ENCODE results near the gene ZNF592. TPM values are rescaled to one million over a fixed set of nuclear protein-coding genes. Genes with fewer than 3 reads are reported as not detected.

Gene ZNF592
- total RNA-seq, 6 donors from 2014 or later: 22.5 to 35.2 (median 26.7) TPM

DNA sequence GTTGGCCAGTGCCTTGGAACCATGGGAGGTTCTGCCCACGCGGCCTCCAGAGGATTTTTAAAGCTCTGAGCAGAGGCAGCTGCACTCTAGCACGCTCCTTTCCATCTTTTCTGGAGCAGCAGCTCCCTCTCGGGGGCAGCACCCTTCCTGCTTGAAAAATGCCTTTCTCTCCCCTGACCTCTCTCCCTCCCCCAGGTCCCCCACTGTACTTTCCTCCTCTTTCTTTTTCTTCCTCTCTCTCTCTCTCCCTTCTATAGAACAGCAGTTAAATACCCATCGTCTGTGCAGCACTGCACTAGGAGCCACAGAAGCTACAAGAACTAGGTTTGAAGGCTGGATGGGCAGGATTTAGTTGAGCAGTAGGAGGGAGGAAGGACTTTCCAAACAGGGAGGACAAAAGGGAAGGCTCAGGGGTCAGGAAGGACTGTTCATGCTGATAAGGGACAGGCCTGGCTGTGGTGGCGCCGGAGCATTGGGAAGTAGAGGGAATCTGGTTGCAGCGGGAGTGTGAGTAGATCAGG is 73.2 kb downstream of the ZNF592 start:
- 49 to 51% methylated on average over 8 of the region's 8 CpGs for WGBS, 2 donors

DNA sequence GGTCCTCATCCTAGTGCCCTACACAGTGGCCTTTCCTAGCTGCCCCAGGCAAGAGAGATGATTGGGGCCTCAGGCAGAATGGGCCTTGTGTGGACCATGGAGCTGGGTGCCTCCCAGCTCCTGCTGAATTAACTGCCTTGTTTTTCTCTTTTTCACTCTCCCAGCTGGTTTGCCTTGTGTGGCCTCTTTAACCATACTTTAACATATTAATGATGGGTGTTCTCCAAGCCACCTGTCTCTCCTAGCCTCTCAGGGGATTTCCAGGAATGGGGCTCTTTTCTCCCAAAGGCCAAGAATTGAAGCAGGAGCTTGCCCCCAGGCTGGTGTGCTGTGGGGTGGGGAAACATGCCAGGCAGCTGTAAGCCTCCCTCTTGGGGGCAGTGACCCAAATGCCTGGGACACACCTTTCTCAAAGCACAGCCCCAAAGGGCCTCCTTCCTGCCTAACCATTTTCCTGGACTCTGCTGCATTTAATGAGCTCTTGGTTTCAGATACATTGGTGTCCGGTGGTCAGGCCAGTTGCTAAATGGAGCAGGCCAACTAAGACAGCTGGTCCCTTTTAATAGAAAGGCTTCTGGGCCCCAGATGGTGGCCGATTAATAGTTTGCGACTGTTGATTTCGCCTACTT is 74.4 kb downstream of the ZNF592 start:
- Histone ChIP-seq H3K27me3 (no peaks in the 10 kb centered on the region), H3K27ac (peak overlapping the region in 3 of 4 donors; percentile 38 to 60 (median 39)), H3K4me3 (no peak overlapping the region), H3K4me1 (peaks cover 25 to 53% (median 30%) of the 10 kb centered on the region in 4 donors), H3K36me3 (no peaks in the 10 kb centered on the region), H3K9me3 (no peaks in the 10 kb centered on the region)
- ATAC-seq (ENCODE audit: low FRiP score in 2 of 2) (no peak), DNase-seq (no peak)
- 81% methylated on average over 4 of the region's 4 CpGs for WGBS, 2 donors
- no peak for TF ChIP-seq POLR2AphosphoS5 (IDR thresholded peaks at IDR 0.05)
- no peak for TF ChIP-seq POLR2A (IDR thresholded peaks at IDR 0.05)
- no peak for TF ChIP-seq EP300 (IDR thresholded peaks at IDR 0.05)
- no peak for TF ChIP-seq CTCF (IDR thresholded peaks at IDR 0.05)

More for the DNA sequence above, 73.2 kb downstream of the ZNF592 start:
- DNase-seq (no peak), ATAC-seq (ENCODE audit: low FRiP score in 2 of 2) (no peak)
- peak in 2 of 6 experiments; percentile 8 to 10 for TF ChIP-seq CTCF (IDR thresholded peaks at IDR 0.05)
- peak in 1 of 2 donors; percentile 29 for TF ChIP-seq POLR2AphosphoS5 (IDR thresholded peaks at IDR 0.05)
- no peak for TF ChIP-seq EP300 (IDR thresholded peaks at IDR 0.05)
- TF ChIP-seq POLR2A (IDR thresholded peaks at IDR 0.05): no peak
- Histone ChIP-seq H3K27me3 (no peaks in the 10 kb centered on the region), H3K9me3 (no peaks in the 10 kb centered on the region), H3K27ac (peak overlapping the region in 3 of 4 donors; percentile 38 to 60 (median 39)), H3K4me3 (no peak overlapping the region), H3K4me1 (peaks cover 37 to 65% (median 40%) of the 10 kb centered on the region in 4 donors), H3K36me3 (no peaks in the 10 kb centered on the region)

GRCh38 chr15:84823282-84823878 is 75.0 kb downstream of the ZNF592 start:
- peaks cover 19 to 50% (median 24%) of the 10 kb centered on the region in 4 donors for H3K4me1 ChIP-seq
- H3K27ac ChIP-seq: peak overlapping the region in 1 of 4 donors; percentile 38
- ATAC-seq (ENCODE audit: low FRiP score in 2 of 2) (no peak), DNase-seq (no peak)
- no peaks in the 10 kb centered on the region for H3K27me3 ChIP-seq
- H3K9me3 ChIP-seq: no peaks in the 10 kb centered on the region
- no peak for TF ChIP-seq CTCF (IDR thresholded peaks at IDR 0.05)
- TF ChIP-seq EP300 (IDR thresholded peaks at IDR 0.05): no peak
- TF ChIP-seq POLR2A (IDR thresholded peaks at IDR 0.05): no peak
- no peak for TF ChIP-seq POLR2AphosphoS5 (IDR thresholded peaks at IDR 0.05)
- H3K4me3 ChIP-seq: no peak overlapping the region
- WGBS, 2 donors: 85 to 90% methylated on average over 3 of the region's 3 CpGs
- no peaks in the 10 kb centered on the region for H3K36me3 ChIP-seq

GRCh38 chr15:84824260-84825007 is 76.0 kb downstream of the ZNF592 start:
- WGBS, 2 donors: 88 to 97% methylated on average over 6 of the region's 6 CpGs
- H3K4me3 ChIP-seq: no peak overlapping the region
- no peaks in the 10 kb centered on the region for H3K9me3 ChIP-seq
- TF ChIP-seq CTCF (IDR thresholded peaks at IDR 0.05) (no peak), EP300 (IDR thresholded peaks at IDR 0.05) (no peak), POLR2A (IDR thresholded peaks at IDR 0.05) (no peak), POLR2AphosphoS5 (IDR thresholded peaks at IDR 0.05) (no peak)
- peak in 1 of 2 donors; percentile 60 for ATAC-seq (ENCODE audit: low FRiP score in 2 of 2)
- H3K36me3 ChIP-seq: no peaks in the 10 kb centered on the region
- peaks cover 8 to 42% (median 15%) of the 10 kb centered on the region in 4 donors for H3K4me1 ChIP-seq
- H3K27me3 ChIP-seq: no peaks in the 10 kb centered on the region
- no peak overlapping the region for H3K27ac ChIP-seq
- no peak for DNase-seq

Measured in upper lobe of left lung (tissue), 6 donors.